Thoracic aorta (tissue), 2 donors: Measurements from ENCODE around the gene CELSR3. TPM values are rescaled to one million over a fixed set of nuclear protein-coding genes. Genes with fewer than 3 reads are reported as not detected.

Experiments
- ATAC-seq: fragments of 150-250 bp; one replicate; pipeline ENCODE4 v1.8.0; 2017; ENCODE audit warnings: low read depth; ENCODE audit not compliant: insufficient number of reproducible peaks, low FRiP score
- DNase-seq: peaks from one replicate; pipeline ENCODE4 v3.0.0-alpha.2; 2020; ENCODE audit warnings: low spot score
- H3K27ac ChIP-seq, 2 donors: fragments of 200-600 bp; sonication (generic); 1 replicate in 1 of 2; 2 replicates in 1 of 2; pipeline ENCODE4 v1.5.1; 2016; ENCODE audit warnings: mild to moderate bottlenecking in 2 of 2, moderate library complexity in 2 of 2
- H3K27me3 ChIP-seq: fragments of 200-600 bp; sonication (generic); replicated peaks from 2 replicates; pipeline ENCODE4 v1.6.0; 2016; ENCODE audit warnings: mild to moderate bottlenecking; ENCODE audit not compliant: insufficient read depth
- H3K36me3 ChIP-seq: fragments of 200-600 bp; sonication (generic); one replicate; pipeline ENCODE4 v1.5.1; 2016
- H3K4me1 ChIP-seq, 2 donors: fragments of 200-600 bp; sonication (generic); 1 replicate in 1 of 2; 2 replicates in 1 of 2; pipeline versions ENCODE4 v1.5.1 to v1.6.0; 2016; ENCODE audit warnings: low read depth in 2 of 2, mild to moderate bottlenecking in 1 of 2; ENCODE audit not compliant: control insufficient read depth in 1 of 2
- H3K4me3 ChIP-seq: fragments of 200-600 bp; sonication (generic); 2 replicates; pipeline ENCODE4 v1.5.1; 2016; ENCODE audit warnings: mild to moderate bottlenecking
- H3K9me3 ChIP-seq: fragments of 200-600 bp; sonication (generic); 2 replicates; pipeline ENCODE4 v1.5.1; 2016
- CTCF ChIP-seq: fragments of 200-600 bp; sonication (generic); IDR thresholded peaks from one replicate; pipeline ENCODE4 v1.5.1; 2019; ENCODE audit warnings: antibody characterized with exemption
- total RNA-seq, 2 donors: library from RNA; depleted of rRNA; stranded (reverse); fragments of >200 nt; gene quantifications; one replicate each; pipeline versions ENCODE4 v1.1.0 to v1.2.3, GENCODE V29; 2016

The CELSR3 gene
- total RNA-seq, 2 donors from 2014 or later, result 1.3 to 3.0 TPM

- peaks cover 5 to 10% of the 10 kb centered on the region in 2 donors for H3K4me1 ChIP-seq
- H3K27me3 ChIP-seq, result no peaks in the 10 kb centered on the region
- peak overlapping the region; percentile 72 for H3K4me3 ChIP-seq
- no peaks in the 10 kb centered on the region for H3K9me3 ChIP-seq
- ATAC-seq (no peak), DNase-seq (no peak)
- no peak for TF ChIP-seq CTCF
- no peaks in the 10 kb centered on the region for H3K36me3 ChIP-seq
- peak overlapping the region; percentile 51 to 66 for H3K27ac ChIP-seq
Observed at GRCh38 chr3:48655063-48655462, 7.6 kb downstream of the CELSR3 start.

GRCh38 chr3:48652923-48653715 is 9.6 kb downstream of the CELSR3 start:
- ATAC-seq, result no peak
- Histone ChIP-seq H3K9me3 (no peaks in the 10 kb centered on the region), H3K27me3 (no peaks in the 10 kb centered on the region), H3K4me3 (no peak overlapping the region), H3K4me1 (peaks cover 5 to 10% of the 10 kb centered on the region in 2 donors), H3K27ac (no peak overlapping the region), H3K36me3 (no peaks in the 10 kb centered on the region)
- no peak for TF ChIP-seq CTCF
- DNase-seq, result no peak

- no peak for ATAC-seq
- no peaks in the 10 kb centered on the region for H3K27me3 ChIP-seq
- peaks cover 5 to 9% of the 10 kb centered on the region in 2 donors for H3K4me1 ChIP-seq
- no peak overlapping the region for H3K27ac ChIP-seq
- no peak overlapping the region for H3K4me3 ChIP-seq
- no peak for TF ChIP-seq CTCF
- H3K9me3 ChIP-seq, result no peaks in the 10 kb centered on the region
- H3K36me3 ChIP-seq, result no peaks in the 10 kb centered on the region
- DNase-seq, result no peak
Observed at GRCh38 chr3:48651771-48652170, 10.9 kb downstream of the CELSR3 start.

GRCh38 chr3:48650723-48651122 is 12.0 kb downstream of the CELSR3 start:
- TF ChIP-seq CTCF, result no peak
- DNase-seq, result no peak
- Histone ChIP-seq H3K4me1 (peaks cover 4 to 6% of the 10 kb centered on the region in 2 donors), H3K36me3 (no peaks in the 10 kb centered on the region), H3K27ac (no peak overlapping the region), H3K4me3 (no peak overlapping the region), H3K27me3 (no peaks in the 10 kb centered on the region), H3K9me3 (no peaks in the 10 kb centered on the region)
- ATAC-seq, result no peak

- Histone ChIP-seq H3K36me3 (no peaks in the 10 kb centered on the region), H3K27me3 (no peaks in the 10 kb centered on the region), H3K9me3 (no peaks in the 10 kb centered on the region), H3K4me1 (no peaks in the 10 kb centered on the region), H3K4me3 (no peak overlapping the region), H3K27ac (no peak overlapping the region)
- no peak for ATAC-seq
- no peak for DNase-seq
- TF ChIP-seq CTCF, result no peak
Observed at GRCh38 chr3:48648188-48648850, 14.4 kb downstream of the CELSR3 start.
